Skeletal muscle satellite cell (primary cell): ENCODE measurements around the gene TMEM91.
"Not testable (repeated sequence)": the region's sequence is repeated elsewhere in the genome, so short reads cannot be mapped to it uniquely, and the experiment has no call there.

Experiments used
- H3K27me3 ChIP-seq: 2 replicates; pipeline ENCODE4 v1.7.0; 2013; ENCODE audit warnings: low read length; ENCODE audit not compliant: control insufficient read depth, insufficient read depth
- H3K36me3 ChIP-seq: 2 replicates; pipeline ENCODE4 v1.7.0; 2013; ENCODE audit warnings: mild to moderate bottlenecking, control low read depth, low read length; ENCODE audit not compliant: insufficient read depth
- H3K4me1 ChIP-seq: 2 replicates; pipeline ENCODE4 v1.7.0; 2013; ENCODE audit warnings: low read length; ENCODE audit not compliant: control insufficient read depth, insufficient read depth
- H3K4me2 ChIP-seq: 2 replicates; pipeline ENCODE4 v1.7.0; 2013; ENCODE audit warnings: mild to moderate bottlenecking, low read length
- H3K4me3 ChIP-seq: 2 replicates; pipeline ENCODE4 v1.7.0; 2013; ENCODE audit warnings: low read length
- H3K9ac ChIP-seq: 2 replicates; pipeline ENCODE4 v1.7.0; 2013; ENCODE audit warnings: mild to moderate bottlenecking, low read depth, low read length, moderate library complexity
- H3K9me3 ChIP-seq: replicated peaks from 2 replicates; pipeline ENCODE4 v1.7.0; 2013; ENCODE audit warnings: mild to moderate bottlenecking, control low read depth, low read length

The TMEM91 gene

GRCh38 chr19:41339936-41340335 is 36.4 kb upstream of the TMEM91 start:
- H3K36me3 ChIP-seq = peaks cover 43% of the 10 kb centered on the region
- no peak overlapping the region for H3K4me3 ChIP-seq
- H3K9ac ChIP-seq = no peak overlapping the region
- H3K4me2 ChIP-seq = no peak overlapping the region
- no peaks in the 10 kb centered on the region for H3K4me1 ChIP-seq
- no peaks in the 10 kb centered on the region for H3K9me3 ChIP-seq
- H3K27me3 ChIP-seq = no peaks in the 10 kb centered on the region

- H3K4me3 ChIP-seq = no peak overlapping the region
- H3K36me3 ChIP-seq = peaks cover 39% of the 10 kb centered on the region
- H3K4me1 ChIP-seq = no peaks in the 10 kb centered on the region
- no peak overlapping the region for H3K9ac ChIP-seq
- H3K4me2 ChIP-seq = no peak overlapping the region
- H3K9me3 ChIP-seq = no peaks in the 10 kb centered on the region
- no peaks in the 10 kb centered on the region for H3K27me3 ChIP-seq
Observed at GRCh38 chr19:41341669-41342490, 34.5 kb upstream of the TMEM91 start.

- Histone ChIP-seq H3K4me2 (no peak overlapping the region), H3K9ac (no peak overlapping the region), H3K4me1 (no peaks in the 10 kb centered on the region), H3K27me3 (no peaks in the 10 kb centered on the region), H3K9me3 (no peaks in the 10 kb centered on the region), H3K36me3 (peaks cover 48% of the 10 kb centered on the region), H3K4me3 (no peak overlapping the region)
Observed at GRCh38 chr19:41344162-41344561, 32.2 kb upstream of the TMEM91 start.

- peaks cover 42% of the 10 kb centered on the region for H3K36me3 ChIP-seq
- H3K4me2 ChIP-seq, H3K27me3 ChIP-seq, H3K4me3 ChIP-seq, H3K4me1 ChIP-seq, H3K9ac ChIP-seq, H3K9me3 ChIP-seq: not testable (repeated sequence)
Observed at GRCh38 chr19:41346916-41347315, 29.4 kb upstream of the TMEM91 start.

- H3K36me3 ChIP-seq = peaks cover 21% of the 10 kb centered on the region
- peaks cover 10% of the 10 kb centered on the region for H3K4me1 ChIP-seq
- no peaks in the 10 kb centered on the region for H3K27me3 ChIP-seq
- H3K9me3 ChIP-seq = no peaks in the 10 kb centered on the region
- peak overlapping the region; percentile 94 for H3K4me3 ChIP-seq
- peak overlapping the region; percentile 86 for H3K9ac ChIP-seq
- H3K4me2 ChIP-seq = peak overlapping the region; percentile 88
Observed at GRCh38 chr19:41350735-41351338, 25.5 kb upstream of the TMEM91 start.

- peak overlapping the region; percentile 86 for H3K9ac ChIP-seq
- H3K4me3 ChIP-seq = peak overlapping the region; percentile 94
- H3K4me1 ChIP-seq = peaks cover 10% of the 10 kb centered on the region
- peak overlapping the region; percentile 88 for H3K4me2 ChIP-seq
- H3K36me3 ChIP-seq = peaks cover 14% of the 10 kb centered on the region
- H3K27me3 ChIP-seq = no peaks in the 10 kb centered on the region
- H3K9me3 ChIP-seq = no peaks in the 10 kb centered on the region
Observed at GRCh38 chr19:41351339-41352245, 24.7 kb upstream of the TMEM91 start.

GRCh38 chr19:41352279-41352608 is 24.1 kb upstream of the TMEM91 start:
- Histone ChIP-seq H3K9me3 (no peaks in the 10 kb centered on the region), H3K36me3 (peaks cover 14% of the 10 kb centered on the region), H3K27me3 (no peaks in the 10 kb centered on the region), H3K4me3 (peak overlapping the region; percentile 94), H3K4me1 (peaks cover 10% of the 10 kb centered on the region), H3K9ac (peak overlapping the region; percentile 86), H3K4me2 (peak overlapping the region; percentile 88)

GRCh38 chr19:41352609-41353465 is 23.5 kb upstream of the TMEM91 start:
- Histone ChIP-seq H3K4me1 (peaks cover 10% of the 10 kb centered on the region), H3K4me3 (peak overlapping the region; percentile 94)

GRCh38 chr19:41353466-41354342 is 22.6 kb upstream of the TMEM91 start, which contains the start of gene TGFB1:
Gene TGFB1 (minus strand): TSS chr19:41353922. CDS start chr19:41353044, 878 bp downstream.
- peaks cover 10% of the 10 kb centered on the region for H3K4me1 ChIP-seq
- peak within 1 kb of the TSS; percentile 86 for H3K9ac ChIP-seq
- no peaks in the 10 kb centered on the region for H3K9me3 ChIP-seq
- peak within 1 kb of the TSS; percentile 88 for H3K4me2 ChIP-seq
- peak within 1 kb of the TSS; percentile 94 for H3K4me3 ChIP-seq
- peaks cover 9% of the 10 kb centered on the region for H3K36me3 ChIP-seq
- no peaks in the 10 kb centered on the region for H3K27me3 ChIP-seq

More at GRCh38 chr19:41352609-41353465, 23.5 kb upstream of the TMEM91 start:
- Histone ChIP-seq H3K9me3 (no peaks in the 10 kb centered on the region), H3K27me3 (no peaks in the 10 kb centered on the region), H3K4me2 (peak overlapping the region; percentile 88), H3K9ac (peak overlapping the region; percentile 86), H3K36me3 (peaks cover 14% of the 10 kb centered on the region)

GRCh38 chr19:41354343-41354953 is 21.9 kb upstream of the TMEM91 start:
- Histone ChIP-seq H3K4me1 (peaks cover 9% of the 10 kb centered on the region), H3K4me2 (peak overlapping the region; percentile 88), H3K9ac (peak overlapping the region; percentile 60), H3K9me3 (no peaks in the 10 kb centered on the region), H3K4me3 (peak overlapping the region; percentile 94), H3K27me3 (no peaks in the 10 kb centered on the region), H3K36me3 (peaks cover 2% of the 10 kb centered on the region)
